K562 (cell line): Measurements from ENCODE around the gene CYSTM1.

Source experiments
- CEBPB ChIP-seq: fragments of 450-650 bp; IDR thresholded peaks from 2 replicates; pipeline ENCODE4 v1.6.1; 2016; ENCODE audit warnings: missing genetic modification characterization, missing compliant biosample characterization
- EP400 ChIP-seq: fragments of 450-650 bp; IDR thresholded peaks from 2 replicates; pipeline ENCODE4 v1.6.1; 2017; ENCODE audit warnings: antibody characterized with exemption, mild to moderate bottlenecking, moderate library complexity
- ETV5 ChIP-seq: sonication (generic); formaldehyde crosslinking; IDR thresholded peaks from 2 replicates; pipeline ENCODE4 v1.4.0; 2020; ENCODE audit warnings: low read depth, mild to moderate bottlenecking, missing genetic modification reagents
- FOS ChIP-seq: IDR thresholded peaks from 3 replicates; pipeline ENCODE4 v1.6.1; 2011; ENCODE audit not compliant: insufficient read length; ENCODE audit errors: extremely low read depth
- MAZ ChIP-seq, 2 experiments: fragments of 450-650 bp in 1 of 2; sonication (generic) in 1 of 2; formaldehyde crosslinking; IDR thresholded peaks in 1 of 2; conservative IDR thresholded peaks in 1 of 2; 2 replicates each; pipeline versions ENCODE4 v1.4.0 to v1.5.0; 2020; ENCODE audit warnings: mild to moderate bottlenecking in 1 of 2, missing genetic modification reagents in 1 of 2
- TBL1XR1 ChIP-seq, 2 experiments: IDR thresholded peaks; 2 replicates each; pipeline ENCODE4 v1.6.1; 2012; ENCODE audit warnings: improper control_type of control experiment in 2 of 2, low read length in 2 of 2, mild to moderate bottlenecking in 1 of 2
- ZNF431 ChIP-seq: sonication (generic); formaldehyde crosslinking; IDR thresholded peaks from 2 replicates; pipeline ENCODE4 v1.8.0; 2022; ENCODE audit warnings: mild to moderate bottlenecking, missing genetic modification reagents

- TF ChIP-seq ZNF431 (CRISPR knock-in tag) (no peak), FOS (no peak), MAZ (CRISPR knock-in tag; conservative IDR thresholded peaks at IDR 0.05 in 1 of 2, IDR thresholded peaks at IDR 0.05 in 1 of 2) (no peak), EP400 (no peak), TBL1XR1 (IDR thresholded peaks at IDR 0.05; ENCODE audit: low read length in 2 of 2) (no peak), ETV5 (no peak), CEBPB (tag) (no peak)
Observed at GRCh38 chr5:140165923-140166270, 9.1 kb upstream of the CYSTM1 start.
